ENCODE data around the gene GAREM2.

GRCh38 chr2:26130763-26131162 is 42.1 kb upstream of the GAREM2 start:
- no peak for TF ChIP-seq GATA3 (IDR thresholded peaks at IDR 0.05; ENCODE audit: low read depth, low read length)
- TF ChIP-seq GATA2 (IDR thresholded peaks at IDR 0.05; ENCODE audit: low read depth, low read length), result no peak
